ENCODE measurements around the gene MAGEB4.

Gene MAGEB4

DNA sequence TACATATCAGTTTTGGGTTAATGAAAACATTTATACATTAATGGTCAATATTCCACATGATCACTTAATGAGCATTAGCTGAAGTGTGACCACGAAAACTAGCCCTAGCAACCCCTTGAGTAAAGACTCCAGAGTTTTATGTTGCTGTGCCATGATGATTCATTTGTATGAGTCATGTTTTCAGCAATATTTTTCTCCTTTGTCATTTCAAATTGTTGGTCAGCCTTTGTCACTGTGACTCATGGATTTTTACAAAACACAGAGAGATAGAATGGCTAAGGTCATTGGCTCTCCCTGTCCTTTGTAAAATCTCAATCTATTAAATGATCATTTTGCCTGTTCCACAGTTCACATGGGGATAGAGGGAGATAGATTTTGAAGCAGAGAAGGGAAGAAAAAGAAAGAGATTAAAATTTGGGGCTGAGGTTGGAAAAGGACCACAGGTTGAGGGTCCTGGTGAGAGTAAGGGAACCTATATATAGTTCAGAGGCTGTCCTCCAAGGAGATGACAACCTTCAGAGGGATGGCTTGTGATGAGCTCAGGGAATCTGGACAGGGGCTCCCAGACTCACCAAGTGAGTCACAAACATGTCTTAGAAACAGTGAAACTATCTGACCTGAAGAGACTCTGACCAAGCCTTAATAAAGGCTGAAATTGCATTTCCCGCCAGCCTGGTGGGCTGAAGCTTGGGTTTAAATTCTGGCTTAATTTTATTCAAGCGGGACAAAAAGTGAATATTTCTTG lies 41.8 kb downstream of the MAGEB4 start:
- DNase-seq: no peak
